Calu3 (cell line): ENCODE measurements around the gene SREBF2. TPM values are rescaled to one million over a fixed set of nuclear protein-coding genes. Genes with fewer than 3 reads are reported as not detected.

ENCODE experiments used
- BruUV-seq: library from RNA; stranded (reverse); fragments of 400-500 nt; replicated peaks from 2 replicates; lab custom pipeline; 2021; lab: Mats Ljungman, UMichigan
- CTCF ChIA-PET: fragments of 300-600 bp; sonication (Branson Sonifier 250); formaldehyde crosslinking; loops from one replicate; lab custom pipeline; 2022; ENCODE audit warnings: antibody characterized with exemption; lab: Charles Lee
- DNase-seq: peaks from one replicate; pipeline ENCODE4 v3.0.0; 2022
- H3K27ac Mint-ChIP-seq: one replicate; pipeline ENCODE4 v1.8.0; 2022; ENCODE audit warnings: mixed read lengths; ENCODE audit not compliant: unreplicated experiment
- H3K27me3 Mint-ChIP-seq: one replicate; pipeline ENCODE4 v1.8.0; 2022; ENCODE audit warnings: mixed read lengths; ENCODE audit not compliant: unreplicated experiment
- H3K36me3 Mint-ChIP-seq: one replicate; pipeline ENCODE4 v1.8.0; 2022; ENCODE audit warnings: mild to moderate bottlenecking, moderate library complexity, mixed read lengths; ENCODE audit not compliant: insufficient read depth, unreplicated experiment
- H3K4me1 Mint-ChIP-seq: one replicate; pipeline ENCODE4 v1.8.0; 2022; ENCODE audit warnings: mild to moderate bottlenecking, low read depth, mixed read lengths; ENCODE audit not compliant: unreplicated experiment
- H3K4me3 Mint-ChIP-seq: one replicate; pipeline ENCODE4 v1.8.0; 2022; ENCODE audit warnings: mild to moderate bottlenecking, low read depth, moderate library complexity, mixed read lengths; ENCODE audit not compliant: unreplicated experiment
- H3K9me3 Mint-ChIP-seq: one replicate; pipeline ENCODE4 v1.8.0; 2022; ENCODE audit warnings: low read depth, mixed read lengths; ENCODE audit not compliant: unreplicated experiment
- CTCF ChIP-seq: fragments of 200-600 bp; IDR thresholded peaks from one replicate; pipeline ENCODE4 v1.8.0; 2022; ENCODE audit warnings: antibody characterized with exemption; ENCODE audit not compliant: unreplicated experiment
- intact Hi-C: fragments of 100-400 bp; cut with micrococcal nuclease; formaldehyde crosslinking; loops from one replicate; pipeline ENCODE4 v1.10.0; 2022; ENCODE audit not compliant: unreplicated experiment
- total RNA-seq: library from RNA; stranded (reverse); gene quantifications from 2 replicates; pipeline ENCODE4 v1.2.3, GENCODE V29; 2022

Gene SREBF2
- total RNA-seq, 1 experiment from 2014 or later: 159 TPM

- CTCF ChIA-PET: interaction anchor here (1.0 to 3.1 kb wide), 6 partner anchors 8 to 141 kb away, joined by 3 to 23 read pairs (median 6); partner anchors contain the start of gene SREBF2
- intact Hi-C loops: no loop called here
- BruUV-seq: TSS peak; percentile 87
These were observed 33.2 kb upstream of the SREBF2 start for GRCh38 chr22:41799486-41800347.

GRCh38 chr22:41800348-41801146, 32.4 kb upstream of the SREBF2 start, which contains the start of gene CCDC134:
Gene CCDC134 (plus strand): TSS chr22:41800679. CDS start chr22:41808891, 8,212 bp downstream.
- intact Hi-C loops: no loop called here
- TF ChIP-seq CTCF: no peak
- TSS peak; percentile 71 for BruUV-seq
- Mint-ChIP-seq H3K4me3 (peak within 1 kb of the TSS; percentile 80), H3K9me3 (no peaks in the 10 kb centered on the region), H3K36me3 (peaks cover 15% of the 10 kb centered on the region), H3K4me1 (peaks cover 11% of the 10 kb centered on the region), H3K27ac (peak within 1 kb of the TSS; percentile 37), H3K27me3 (no peaks in the 10 kb centered on the region)
- CTCF ChIA-PET: interaction anchor here (0.5 to 3.1 kb wide), 14 partner anchors 9 to 180 kb away, joined by 3 to 23 read pairs (median 5); partner anchors contain the start of genes CENPM and SREBF2
- peak; percentile 91 for DNase-seq

More at GRCh38 chr22:41799486-41800347, 33.2 kb upstream of the SREBF2 start:
- Mint-ChIP-seq H3K27ac (peak overlapping the region; percentile 37), H3K4me1 (peaks cover 11% of the 10 kb centered on the region), H3K27me3 (no peaks in the 10 kb centered on the region), H3K36me3 (peaks cover 15% of the 10 kb centered on the region), H3K9me3 (no peaks in the 10 kb centered on the region), H3K4me3 (peak overlapping the region; percentile 80)
- TF ChIP-seq CTCF: no peak
- no peak for DNase-seq

GRCh38 chr22:41801147-41801819, 31.6 kb upstream of the SREBF2 start:
- TF ChIP-seq CTCF: no peak
- CTCF ChIA-PET: interaction anchor here (0.6 to 3.1 kb wide), 9 partner anchors 9 to 146 kb away, joined by 3 to 23 read pairs (median 5); partner anchors contain the start of genes CENPM and SREBF2
- Mint-ChIP-seq H3K4me3 (peak overlapping the region; percentile 80), H3K27me3 (no peaks in the 10 kb centered on the region), H3K36me3 (peaks cover 15% of the 10 kb centered on the region), H3K9me3 (no peaks in the 10 kb centered on the region), H3K27ac (peak overlapping the region; percentile 37), H3K4me1 (peaks cover 11% of the 10 kb centered on the region)
- no TSS peak for BruUV-seq
- intact Hi-C loops: no loop called here
- DNase-seq: no peak
